ENCODE measurements around the gene TRIM63. TPM values are rescaled to one million over a fixed set of nuclear protein-coding genes. Genes with fewer than 3 reads are reported as not detected.

Gene TRIM63
- total RNA-seq, 1 donor from 2014 or later = 1.7 TPM

GRCh38 chr1:26025060-26025459 lies 42.4 kb downstream of the TRIM63 start:
- Mint-ChIP-seq H3K9me3 (no peaks in the 10 kb centered on the region), H3K27ac (no peak overlapping the region), H3K4me1 (ENCODE audit: unreplicated experiment) (peaks cover 19% of the 10 kb centered on the region), H3K36me3 (no peaks in the 10 kb centered on the region), H3K4me3 (no peak overlapping the region), H3K27me3 (no peaks in the 10 kb centered on the region)
- no peak for DNase-seq (ENCODE audit: extremely low spot score, unreplicated experiment)
- no peak for TF ChIP-seq CTCF (conservative IDR thresholded peaks at IDR 0.05)

- Mint-ChIP-seq H3K4me3 (no peak overlapping the region), H3K27me3 (no peaks in the 10 kb centered on the region), H3K9me3 (no peaks in the 10 kb centered on the region), H3K27ac (no peak overlapping the region), H3K4me1 (ENCODE audit: unreplicated experiment) (peaks cover 29% of the 10 kb centered on the region), H3K36me3 (no peaks in the 10 kb centered on the region)
- no peak for DNase-seq (ENCODE audit: extremely low spot score, unreplicated experiment)
- no peak for TF ChIP-seq CTCF (conservative IDR thresholded peaks at IDR 0.05)
These were observed 43.6 kb downstream of the TRIM63 start for GRCh38 chr1:26023826-26024225.

GRCh38 chr1:26023009-26023408 lies 44.4 kb downstream of the TRIM63 start:
- Mint-ChIP-seq H3K9me3 (no peaks in the 10 kb centered on the region), H3K27ac (no peak overlapping the region), H3K36me3 (no peaks in the 10 kb centered on the region), H3K27me3 (no peaks in the 10 kb centered on the region), H3K4me3 (no peak overlapping the region), H3K4me1 (ENCODE audit: unreplicated experiment) (peaks cover 36% of the 10 kb centered on the region)
- no peak for TF ChIP-seq CTCF (conservative IDR thresholded peaks at IDR 0.05)
- DNase-seq (ENCODE audit: extremely low spot score, unreplicated experiment) = no peak

GRCh38 chr1:26022404-26022779 lies 45.0 kb downstream of the TRIM63 start:
- H3K36me3 Mint-ChIP-seq = no peaks in the 10 kb centered on the region
- no peak overlapping the region for H3K27ac Mint-ChIP-seq
- TF ChIP-seq CTCF (conservative IDR thresholded peaks at IDR 0.05) = no peak
- H3K9me3 Mint-ChIP-seq = no peaks in the 10 kb centered on the region
- no peak for DNase-seq (ENCODE audit: extremely low spot score, unreplicated experiment)
- peaks cover 32% of the 10 kb centered on the region for H3K4me1 Mint-ChIP-seq (ENCODE audit: unreplicated experiment)
- no peak overlapping the region for H3K4me3 Mint-ChIP-seq
- H3K27me3 Mint-ChIP-seq = no peaks in the 10 kb centered on the region

- peak within 1 kb of the TSS; percentile 78 for H3K27ac Mint-ChIP-seq
- no peaks in the 10 kb centered on the region for H3K27me3 Mint-ChIP-seq
- no peak for DNase-seq (ENCODE audit: extremely low spot score, unreplicated experiment)
- peak within 1 kb of the TSS; percentile 90 for H3K4me3 Mint-ChIP-seq
- H3K36me3 Mint-ChIP-seq = no peaks in the 10 kb centered on the region
- H3K9me3 Mint-ChIP-seq = no peaks in the 10 kb centered on the region
- H3K4me1 Mint-ChIP-seq (ENCODE audit: unreplicated experiment) = peaks cover 32% of the 10 kb centered on the region
- TF ChIP-seq CTCF (conservative IDR thresholded peaks at IDR 0.05) = no peak
These were observed 45.6 kb downstream of the TRIM63 start, which contains the start of gene EXTL1 for GRCh38 chr1:26021647-26022403. EXTL1 (plus strand) TSS chr1:26021775; CDS start chr1:26022647, 872 bp downstream.
